ENCODE measurements around the gene PLCB1.
A peak's percentile ranks its signal among the peaks of the same experiment; 100 is the strongest.

Gene PLCB1

DNA sequence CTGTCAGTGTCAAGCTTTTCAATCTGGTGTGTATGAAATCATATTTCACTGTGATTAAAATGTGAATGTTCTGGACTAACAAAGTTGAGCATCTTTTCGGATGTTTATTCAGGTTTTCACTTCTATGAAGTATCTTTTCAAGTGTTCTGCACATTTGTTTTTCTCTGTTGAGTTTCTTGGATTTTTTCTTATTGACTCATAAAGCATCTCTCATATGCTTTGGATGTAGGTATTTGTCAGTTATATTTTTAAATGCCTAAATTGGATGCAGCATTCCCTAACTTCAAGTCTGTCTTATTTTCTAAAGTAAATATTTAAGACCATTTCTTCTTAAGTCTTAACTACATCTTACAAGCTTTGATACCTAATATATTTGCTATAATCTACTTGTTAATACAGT lies 398.0 kb downstream of the PLCB1 start:
- no peak overlapping the region for H3K4me3 ChIP-seq (replicated peaks in 1 of 2; ENCODE audit: low read depth in 2 of 2, low read length in 2 of 2)
- TF ChIP-seq, protein P1, sequence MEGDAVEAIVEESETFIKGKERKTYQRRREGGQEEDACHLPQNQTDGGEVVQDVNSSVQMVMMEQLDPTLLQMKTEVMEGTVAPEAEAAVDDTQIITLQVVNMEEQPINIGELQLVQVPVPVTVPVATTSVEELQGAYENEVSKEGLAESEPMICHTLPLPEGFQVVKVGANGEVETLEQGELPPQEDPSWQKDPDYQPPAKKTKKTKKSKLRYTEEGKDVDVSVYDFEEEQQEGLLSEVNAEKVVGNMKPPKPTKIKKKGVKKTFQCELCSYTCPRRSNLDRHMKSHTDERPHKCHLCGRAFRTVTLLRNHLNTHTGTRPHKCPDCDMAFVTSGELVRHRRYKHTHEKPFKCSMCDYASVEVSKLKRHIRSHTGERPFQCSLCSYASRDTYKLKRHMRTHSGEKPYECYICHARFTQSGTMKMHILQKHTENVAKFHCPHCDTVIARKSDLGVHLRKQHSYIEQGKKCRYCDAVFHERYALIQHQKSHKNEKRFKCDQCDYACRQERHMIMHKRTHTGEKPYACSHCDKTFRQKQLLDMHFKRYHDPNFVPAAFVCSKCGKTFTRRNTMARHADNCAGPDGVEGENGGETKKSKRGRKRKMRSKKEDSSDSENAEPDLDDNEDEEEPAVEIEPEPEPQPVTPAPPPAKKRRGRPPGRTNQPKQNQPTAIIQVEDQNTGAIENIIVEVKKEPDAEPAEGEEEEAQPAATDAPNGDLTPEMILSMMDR (IDR thresholded peaks at IDR 0.05; ENCODE audit: low read depth, low read length): no peak
- DNase-seq (ENCODE audit: low read depth in 2 of 2): peak in 1 of 2 donors; percentile 26

DNA sequence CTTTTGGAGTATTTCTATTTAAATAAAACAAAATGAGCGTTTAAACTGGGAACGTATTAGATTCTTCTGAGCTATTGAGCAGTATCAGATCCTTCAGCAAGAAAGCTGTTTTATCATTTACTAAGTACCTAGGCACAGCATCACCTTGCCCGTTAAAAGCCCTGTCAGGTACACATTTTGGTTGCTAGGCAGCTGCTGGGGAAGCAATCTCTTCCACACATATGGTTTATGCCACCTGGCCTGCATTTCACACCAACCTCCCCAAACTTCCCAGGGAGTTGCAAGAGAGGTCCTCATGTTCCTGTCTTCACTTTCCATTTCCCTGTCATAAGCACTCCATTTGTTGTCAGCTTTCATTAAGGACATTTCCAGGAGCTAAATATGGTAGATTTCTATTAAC lies 400.1 kb downstream of the PLCB1 start:
- no peak overlapping the region for H3K4me3 ChIP-seq (replicated peaks in 1 of 2; ENCODE audit: low read depth in 2 of 2, low read length in 2 of 2)
- DNase-seq (ENCODE audit: low read depth in 2 of 2): no peak
- TF ChIP-seq, protein P1 (IDR thresholded peaks at IDR 0.05; ENCODE audit: low read depth, low read length): no peak

DNA sequence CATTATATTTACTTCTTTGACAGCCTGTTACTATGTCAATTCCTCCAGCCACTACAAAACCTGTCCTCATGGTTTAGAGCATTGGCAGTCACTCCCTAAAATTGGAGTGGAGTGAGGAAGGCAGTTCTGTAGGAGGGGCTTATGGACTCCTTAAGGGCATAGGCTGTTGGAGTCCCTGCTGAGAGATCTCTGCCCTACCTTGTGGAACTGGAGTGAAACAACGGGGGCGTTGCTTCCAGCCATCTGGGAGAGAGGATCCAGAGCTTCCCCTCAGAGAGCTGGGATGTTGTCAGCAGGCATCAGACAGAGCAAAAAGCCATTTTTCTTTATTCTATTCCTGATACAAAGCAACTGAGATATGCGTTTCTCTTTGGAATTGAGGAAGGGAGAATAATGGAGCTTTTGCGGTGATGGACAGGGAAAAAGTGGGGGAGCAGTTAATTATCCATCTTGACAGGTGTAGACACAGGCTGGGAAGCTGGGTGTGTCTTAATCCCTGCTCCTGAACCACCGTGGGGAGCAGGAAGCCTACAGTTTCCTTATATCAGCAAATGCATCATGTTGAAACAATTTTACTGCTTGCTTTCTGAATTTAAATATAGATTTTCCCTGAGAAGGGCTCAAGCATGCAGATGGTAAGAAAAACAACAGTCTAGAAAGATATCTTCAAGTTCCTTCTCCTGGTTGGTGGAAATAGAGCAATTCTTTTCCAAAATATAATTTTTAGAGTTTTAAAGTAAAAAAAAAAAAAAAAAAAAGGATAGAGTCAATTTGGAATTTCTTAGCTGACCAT lies 402.5 kb downstream of the PLCB1 start:
- DNase-seq (ENCODE audit: low read depth in 2 of 2): no peak
- H3K4me3 ChIP-seq (replicated peaks in 1 of 2; ENCODE audit: low read depth in 2 of 2, low read length in 2 of 2): no peak overlapping the region
- TF ChIP-seq, protein P1 (IDR thresholded peaks at IDR 0.05; ENCODE audit: low read depth, low read length): no peak

DNA sequence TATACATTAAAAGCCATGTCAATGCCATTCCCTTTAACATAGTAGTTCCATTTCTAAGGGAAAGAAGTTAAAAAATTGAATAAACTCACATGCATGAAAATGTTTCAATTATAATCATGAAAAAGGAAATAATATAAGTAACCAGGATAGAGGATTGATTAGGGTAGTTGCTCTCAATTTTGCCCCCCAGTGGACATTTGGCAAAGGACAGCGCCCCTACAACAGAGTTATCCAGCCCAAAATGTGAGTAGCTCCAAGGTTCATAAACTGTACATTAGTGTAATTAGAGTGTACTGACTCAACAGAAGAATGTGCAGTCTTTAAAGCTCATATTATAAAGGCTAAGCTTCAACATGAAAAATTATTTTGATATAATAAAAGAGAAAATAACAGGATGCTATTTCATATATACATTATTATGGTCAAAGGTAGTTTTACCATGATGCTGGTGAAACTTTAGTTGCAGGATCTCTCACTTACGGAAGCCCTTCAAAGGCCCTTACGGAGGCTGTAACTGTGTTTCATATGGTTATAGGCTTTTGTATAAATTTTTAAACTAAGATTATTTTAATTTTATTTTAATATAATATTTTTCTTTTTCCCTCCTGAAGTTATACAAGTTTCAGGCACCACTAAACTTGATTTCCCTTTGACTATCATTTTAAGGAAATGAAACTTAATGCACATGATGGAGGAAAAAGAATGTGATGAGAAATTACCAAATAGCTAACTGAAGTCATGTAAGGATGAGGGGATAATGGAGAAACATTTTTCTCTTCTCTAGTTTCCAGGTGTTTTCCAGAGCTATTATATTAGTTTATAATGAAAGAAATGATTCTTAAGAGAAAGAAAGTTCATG lies 403.6 kb downstream of the PLCB1 start:
- TF ChIP-seq, protein P1 (IDR thresholded peaks at IDR 0.05; ENCODE audit: low read depth, low read length): peak; percentile 68
- H3K4me3 ChIP-seq (replicated peaks in 1 of 2; ENCODE audit: low read depth in 2 of 2, low read length in 2 of 2): no peak overlapping the region
- DNase-seq (ENCODE audit: low read depth in 2 of 2): peak; percentile 26 to 35

DNA sequence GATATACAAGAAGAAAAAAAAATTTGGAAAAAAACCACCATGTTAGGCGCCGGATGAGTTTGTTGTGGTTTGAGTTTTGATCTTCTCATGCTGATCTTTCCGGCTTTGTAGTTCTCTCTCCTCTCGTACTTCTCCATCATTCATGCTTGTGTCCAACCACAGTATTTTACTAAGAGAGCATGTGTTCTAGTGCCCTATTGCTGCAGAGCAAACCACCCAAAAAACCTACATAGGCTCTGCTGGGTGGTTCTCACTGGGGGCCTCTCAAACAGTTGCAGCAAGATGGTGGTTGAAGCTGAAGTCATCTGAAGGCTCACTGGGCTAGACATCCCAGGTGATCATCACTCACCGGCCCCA lies 404.2 kb downstream of the PLCB1 start:
- no peak for DNase-seq (ENCODE audit: low read depth in 2 of 2)
- no peak overlapping the region for H3K4me3 ChIP-seq (replicated peaks in 1 of 2; ENCODE audit: low read depth in 2 of 2, low read length in 2 of 2)
- TF ChIP-seq, protein P1 (IDR thresholded peaks at IDR 0.05; ENCODE audit: low read depth, low read length): no peak

DNA sequence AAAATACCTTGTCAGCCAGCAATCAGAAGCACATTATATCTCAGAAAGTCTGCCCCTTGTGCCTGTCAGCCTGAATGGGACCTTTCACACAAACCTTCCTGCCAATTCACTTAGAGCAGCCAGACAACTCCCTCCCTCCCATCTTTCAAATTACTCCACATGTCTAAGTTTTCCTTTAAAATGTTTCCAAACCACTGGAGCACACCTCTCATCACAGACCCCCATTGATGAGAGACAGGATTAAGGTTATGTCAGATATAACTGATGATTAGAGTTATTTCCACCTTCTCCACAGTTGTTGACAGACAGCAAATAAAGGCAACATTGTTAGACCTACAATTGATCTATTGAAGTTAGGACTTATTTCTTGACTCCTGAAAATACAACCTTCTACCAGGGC lies 408.4 kb downstream of the PLCB1 start:
- no peak for DNase-seq (ENCODE audit: low read depth in 2 of 2)
- TF ChIP-seq, protein P1 (IDR thresholded peaks at IDR 0.05; ENCODE audit: low read depth, low read length): no peak
- H3K4me3 ChIP-seq (replicated peaks in 1 of 2; ENCODE audit: low read depth in 2 of 2, low read length in 2 of 2): no peak overlapping the region
